Measurements from ENCODE around the gene VOPP1. TPM values are rescaled to one million over a fixed set of nuclear protein-coding genes. Genes with fewer than 3 reads are reported as not detected.

The VOPP1 gene
- total and polyA plus RNA-seq, 10 donors = 60.3 to 168 (median 144) TPM

DNA sequence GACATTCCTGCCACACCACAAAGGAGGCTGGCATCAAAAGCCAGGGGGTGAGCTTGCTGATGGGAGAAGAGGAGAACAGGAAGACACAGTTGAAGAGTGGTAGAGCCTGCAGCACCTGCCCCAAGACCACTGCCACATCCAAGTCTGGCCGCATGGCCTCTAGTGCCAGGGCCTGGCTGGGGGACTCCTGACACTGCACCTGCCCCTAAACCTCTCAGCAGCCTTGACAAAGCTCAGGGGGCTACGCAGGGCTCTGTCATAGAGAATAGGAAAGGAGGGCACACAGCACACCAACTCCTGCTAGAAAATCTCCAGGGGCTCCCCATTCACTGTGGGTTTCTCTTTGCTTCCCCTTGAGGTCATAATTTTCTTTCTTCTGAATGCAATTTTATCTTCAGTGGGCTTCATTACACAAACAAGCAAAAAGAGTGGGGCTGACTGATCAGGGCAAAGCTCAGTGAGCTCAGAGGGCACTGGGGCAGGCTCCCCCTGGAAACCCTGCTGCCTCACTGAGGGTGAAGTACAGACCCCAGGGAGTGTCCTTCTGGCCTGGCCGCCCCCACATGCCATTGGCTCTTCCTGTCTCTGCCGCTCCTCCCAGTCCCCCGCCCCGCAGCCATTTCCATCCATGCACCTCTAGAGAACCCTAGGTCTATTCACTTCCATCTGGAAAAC, 37.2 kb downstream of the VOPP1 start:
- Histone ChIP-seq H3K27me3 (replicated peaks in 1 of 7) (no peaks in the 10 kb centered on the region), H3K4me1 (peaks cover 46 to 100% (median 89%) of the 10 kb centered on the region in 6 donors), H3K4me3 (peak overlapping the region in 2 of 8 donors; percentile 7 to 56), H3K36me3 (peaks cover 0 to under 1% (median 0%) of the 10 kb centered on the region in 6 donors), H3K9me3 (no peaks in the 10 kb centered on the region), H3K27ac (peak overlapping the region; percentile 70 to 95 (median 88))
- intact Hi-C loops (cut with DNase I; ENCODE audit: low total_unique reads) = no loop called here
- peak; percentile 83 for DNase-seq
- no peak for TF ChIP-seq POLR2A (IDR thresholded peaks at IDR 0.05)
- TF ChIP-seq POLR2AphosphoS5 (IDR thresholded peaks at IDR 0.05) = no peak
- no peak for TF ChIP-seq CTCF (IDR thresholded peaks at IDR 0.05 in 8 of 11, conservative IDR thresholded peaks at IDR 0.05 in 3 of 11)
- 62 to 83% (median 65%) methylated on average over 6 of the region's 6 CpGs for WGBS, 5 donors

DNA sequence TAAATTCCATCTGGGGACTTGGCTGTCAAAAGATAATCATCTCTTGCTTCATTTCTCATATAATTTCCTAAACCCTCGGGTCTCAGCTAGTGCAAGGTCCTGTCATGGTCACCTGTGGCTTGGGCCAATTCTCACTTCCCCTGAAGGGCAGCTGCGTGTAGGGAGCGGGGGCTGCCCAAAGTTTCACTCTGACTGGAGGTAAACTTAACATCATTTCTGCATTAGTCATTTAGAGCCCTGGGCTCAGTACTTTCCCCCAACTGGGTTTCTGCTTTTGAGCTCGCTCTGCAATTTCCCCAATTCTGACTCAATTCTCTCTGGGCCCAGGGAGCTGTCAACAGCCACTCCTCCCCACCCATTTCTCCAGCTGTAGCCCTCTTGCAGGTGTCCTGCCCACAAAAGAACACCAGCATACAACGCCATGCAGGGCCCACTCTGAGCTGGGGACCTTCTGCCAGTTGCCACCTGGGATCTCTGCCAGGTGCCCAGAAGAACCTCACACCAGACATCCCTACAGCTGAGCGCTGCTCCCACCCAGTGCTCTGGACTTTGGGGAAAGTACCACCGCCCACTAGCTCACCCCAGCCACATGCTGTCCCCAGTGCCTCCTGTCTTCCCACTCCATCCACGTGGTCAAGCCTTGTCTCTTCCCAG, 37.9 kb downstream of the VOPP1 start:
- TF ChIP-seq POLR2AphosphoS5 (IDR thresholded peaks at IDR 0.05) (peak; percentile 72 to 92 (median 88)), CTCF (IDR thresholded peaks at IDR 0.05 in 8 of 11, conservative IDR thresholded peaks at IDR 0.05 in 3 of 11) (peak in 1 of 11 experiments; percentile 12), POLR2A (IDR thresholded peaks at IDR 0.05) (no peak)
- Histone ChIP-seq H3K27ac (peak overlapping the region; percentile 70 to 95 (median 88)), H3K4me1 (peaks cover 46 to 100% (median 91%) of the 10 kb centered on the region in 6 donors), H3K36me3 (no peaks in the 10 kb centered on the region), H3K27me3 (replicated peaks in 1 of 7) (no peaks in the 10 kb centered on the region), H3K9me3 (no peaks in the 10 kb centered on the region), H3K4me3 (peak overlapping the region in 1 of 8 donors; percentile 56)
- DNase-seq = peak; percentile 90
- intact Hi-C loops (cut with DNase I; ENCODE audit: low total_unique reads) = no loop called here
- WGBS, 5 donors = 26 to 42% (median 32%) methylated on average over 8 of the region's 8 CpGs

GRCh38 chr7:55533729-55534080, 38.6 kb downstream of the VOPP1 start:
- H3K4me1 ChIP-seq = peaks cover 46 to 100% (median 88%) of the 10 kb centered on the region in 6 donors
- H3K27me3 ChIP-seq (replicated peaks in 1 of 7) = no peaks in the 10 kb centered on the region
- H3K36me3 ChIP-seq = no peaks in the 10 kb centered on the region
- no peak for DNase-seq
- no peak for TF ChIP-seq POLR2AphosphoS5 (IDR thresholded peaks at IDR 0.05)
- no peak for TF ChIP-seq CTCF (IDR thresholded peaks at IDR 0.05 in 8 of 11, conservative IDR thresholded peaks at IDR 0.05 in 3 of 11)
- no peak for TF ChIP-seq POLR2A (IDR thresholded peaks at IDR 0.05)
- 30 to 55% (median 42%) methylated on average over 2 of the region's 2 CpGs for WGBS, 5 donors
- H3K4me3 ChIP-seq = peak overlapping the region in 2 of 8 donors; percentile 10 to 56
- intact Hi-C loops (cut with DNase I; ENCODE audit: low total_unique reads) = no loop called here
- H3K9me3 ChIP-seq = no peaks in the 10 kb centered on the region
- peak overlapping the region; percentile 70 to 95 (median 88) for H3K27ac ChIP-seq

Measured in spleen (tissue), 11 donors.